Measurements from ENCODE around the gene TYRP1.

TYRP1 gene

DNA sequence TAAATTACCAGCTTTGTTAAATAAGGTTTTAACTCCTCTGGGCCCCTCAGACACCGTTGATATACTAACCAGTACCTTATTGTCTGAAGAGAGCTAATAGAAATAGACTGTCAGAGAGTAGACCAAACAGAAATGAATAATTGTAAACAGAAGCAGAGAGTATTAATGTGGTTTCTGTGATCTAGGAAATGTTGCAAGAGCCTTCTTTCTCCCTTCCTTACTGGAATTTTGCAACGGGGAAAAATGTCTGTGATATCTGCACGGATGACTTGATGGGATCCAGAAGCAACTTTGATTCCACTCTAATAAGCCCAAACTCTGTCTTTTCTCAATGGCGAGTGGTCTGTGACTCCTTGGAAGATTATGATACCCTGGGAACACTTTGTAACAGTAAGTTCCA is 5.1 kb downstream of the TYRP1 start:
- DNase-seq = no peak

DNA sequence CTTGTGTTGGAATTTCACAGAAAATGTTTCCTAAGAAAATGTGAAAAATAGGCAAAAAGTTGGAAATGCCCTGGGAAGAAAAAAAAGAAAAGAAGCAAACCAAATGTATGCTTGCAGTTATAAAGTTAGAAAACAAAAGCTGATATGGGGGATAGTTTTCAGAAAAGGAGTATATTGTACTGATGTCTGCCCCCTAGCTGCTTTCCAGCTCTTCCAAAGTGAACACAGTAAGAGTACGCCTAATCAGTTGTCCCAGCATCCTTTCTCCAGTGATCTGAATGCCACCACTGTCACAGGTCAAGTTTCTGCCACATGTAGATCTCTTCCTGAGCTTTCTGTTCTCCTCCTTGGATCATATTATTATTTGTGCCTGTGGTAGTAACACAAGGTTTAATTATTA is 5.8 kb downstream of the TYRP1 start:
- no peak for DNase-seq

DNA sequence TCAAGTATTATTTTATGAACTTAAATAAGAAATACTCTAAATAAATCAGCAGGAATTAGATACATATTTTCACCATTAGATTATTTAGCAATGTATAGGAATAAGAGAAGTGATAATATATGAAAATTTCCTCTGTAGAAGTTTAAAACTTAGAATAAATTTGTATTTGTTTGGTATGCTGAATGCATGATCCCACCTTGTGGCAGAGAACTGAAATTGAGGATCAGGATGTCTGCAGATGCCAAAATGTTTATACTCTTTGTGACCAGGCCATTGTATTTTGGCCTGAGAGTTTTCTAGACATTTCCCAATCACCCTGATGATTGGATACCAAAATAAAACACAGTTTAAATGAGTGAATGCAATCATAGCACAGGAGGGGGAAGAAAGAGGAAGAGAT is 6.3 kb downstream of the TYRP1 start:
- DNase-seq = no peak

DNA sequence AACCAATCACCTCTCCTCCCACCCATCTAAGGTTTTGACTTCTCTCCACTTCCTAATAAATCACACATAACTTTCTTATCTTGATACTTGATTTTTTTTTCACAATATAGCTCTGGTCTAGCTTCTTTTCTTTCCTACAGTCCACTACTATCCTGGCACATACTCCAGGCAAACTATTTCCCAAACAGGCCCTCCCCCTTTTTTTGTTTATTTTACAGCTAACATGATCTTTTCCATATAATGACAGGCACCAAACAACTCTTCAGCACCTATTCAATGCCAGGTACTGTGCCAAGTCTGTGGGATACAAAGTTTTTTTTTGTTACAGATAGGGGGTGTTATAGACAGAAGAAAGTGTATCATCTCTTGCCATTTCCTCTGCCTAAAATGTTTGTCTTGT is 7.9 kb downstream of the TYRP1 start:
- no peak for DNase-seq

DNA sequence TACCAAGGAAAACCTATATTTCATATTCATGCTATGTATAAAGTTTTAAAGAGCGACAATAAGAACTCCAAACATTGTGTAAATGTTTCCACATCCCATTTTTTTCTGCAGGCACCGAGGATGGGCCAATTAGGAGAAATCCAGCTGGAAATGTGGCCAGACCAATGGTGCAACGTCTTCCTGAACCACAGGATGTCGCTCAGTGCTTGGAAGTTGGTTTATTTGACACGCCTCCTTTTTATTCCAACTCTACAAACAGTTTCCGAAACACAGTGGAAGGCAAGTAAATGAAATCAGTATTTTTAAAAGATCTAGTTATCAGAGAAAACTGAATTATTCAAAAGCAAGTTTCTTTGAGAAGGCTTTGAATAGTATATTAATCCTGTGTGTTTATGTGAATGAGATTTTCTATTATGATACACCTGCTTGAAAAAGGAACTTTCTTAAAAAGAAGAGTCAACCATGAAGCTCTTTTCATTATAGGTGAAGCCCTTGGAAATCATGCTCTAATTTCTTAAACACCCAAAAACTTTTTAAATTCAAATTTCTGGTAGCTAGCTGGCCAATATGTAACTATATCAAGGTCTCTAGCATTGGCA is 9.1 kb downstream of the TYRP1 start:
- DNase-seq = peak; percentile 41

DNA sequence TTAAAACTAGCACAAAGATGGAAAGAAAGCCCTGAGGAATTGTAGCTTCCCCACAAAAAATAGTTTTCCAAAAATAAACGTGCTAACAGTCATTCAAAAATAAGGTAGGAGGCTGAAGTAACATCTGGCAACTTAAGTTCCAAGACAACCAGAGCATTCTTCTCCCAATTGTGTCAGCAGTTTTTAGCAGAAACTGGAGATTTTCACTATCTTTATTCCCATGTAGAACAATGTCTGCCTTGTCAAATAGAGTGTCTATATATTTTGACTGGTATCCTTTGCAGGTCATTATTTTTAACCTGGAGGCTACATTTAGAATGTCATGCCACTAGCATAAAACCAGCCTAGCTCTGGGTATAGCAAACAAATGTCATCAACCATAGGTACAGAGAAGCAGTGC is 10.8 kb downstream of the TYRP1 start:
- DNase-seq = no peak

DNA sequence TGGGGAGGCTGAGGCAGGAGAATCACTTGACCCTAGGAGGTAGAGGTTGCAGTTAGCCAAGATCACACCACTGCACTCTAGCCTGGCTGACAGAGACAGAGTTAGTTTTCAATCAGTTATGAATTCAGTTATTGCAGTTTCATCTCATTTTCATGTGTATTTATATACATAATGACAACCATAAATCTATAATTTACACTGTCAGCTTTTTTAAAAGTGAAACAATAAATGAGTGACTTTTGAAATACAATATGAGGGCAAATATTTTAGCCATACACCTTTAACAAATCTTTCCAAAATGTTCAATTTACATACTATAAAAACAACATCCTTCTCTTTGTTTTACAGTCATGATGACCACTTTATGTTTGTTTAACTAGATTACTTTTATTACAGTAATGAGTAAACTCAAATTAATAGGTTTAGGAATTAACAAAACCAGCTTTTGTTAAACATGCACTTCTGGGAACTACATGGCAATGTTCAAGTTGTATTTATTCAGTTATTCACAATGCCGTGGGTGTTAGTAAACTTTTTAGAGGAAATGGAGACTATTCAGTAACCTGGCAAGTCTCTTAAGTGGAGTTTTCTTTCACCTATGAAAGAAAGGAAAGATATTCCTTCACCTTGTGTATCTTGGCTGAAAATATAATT is 12.7 kb downstream of the TYRP1 start:
- DNase-seq = no peak

DNA sequence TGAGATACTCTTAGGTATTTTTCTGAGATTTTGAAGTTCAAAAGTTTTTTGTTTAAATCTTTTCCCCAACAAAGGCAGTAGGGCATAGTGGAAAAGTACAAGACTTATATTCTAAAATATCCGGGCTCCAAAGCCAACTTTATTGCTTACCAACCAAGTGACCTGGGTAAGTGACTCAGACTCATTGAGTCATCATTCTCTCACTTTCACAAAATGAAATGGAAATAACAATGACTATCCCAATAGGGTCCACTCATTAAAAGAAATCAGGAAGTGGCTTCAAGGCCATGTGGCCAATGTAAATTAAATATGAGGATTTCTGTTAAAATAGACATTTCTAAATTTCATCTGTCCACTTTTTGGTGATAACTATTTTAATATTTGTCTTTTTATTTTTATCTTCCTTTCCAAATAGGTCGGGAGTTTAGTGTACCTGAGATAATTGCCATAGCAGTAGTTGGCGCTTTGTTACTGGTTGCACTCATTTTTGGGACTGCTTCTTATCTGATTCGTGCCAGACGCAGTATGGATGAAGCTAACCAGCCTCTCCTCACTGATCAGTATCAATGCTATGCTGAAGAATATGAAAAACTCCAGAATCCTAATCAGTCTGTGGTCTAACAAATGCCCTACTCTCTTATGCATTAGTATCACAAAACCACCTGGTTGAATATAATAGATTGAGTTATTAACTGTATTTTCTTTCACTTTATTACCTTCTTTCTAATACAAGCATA is 15.5 kb downstream of the TYRP1 start:
- DNase-seq = no peak

DNA sequence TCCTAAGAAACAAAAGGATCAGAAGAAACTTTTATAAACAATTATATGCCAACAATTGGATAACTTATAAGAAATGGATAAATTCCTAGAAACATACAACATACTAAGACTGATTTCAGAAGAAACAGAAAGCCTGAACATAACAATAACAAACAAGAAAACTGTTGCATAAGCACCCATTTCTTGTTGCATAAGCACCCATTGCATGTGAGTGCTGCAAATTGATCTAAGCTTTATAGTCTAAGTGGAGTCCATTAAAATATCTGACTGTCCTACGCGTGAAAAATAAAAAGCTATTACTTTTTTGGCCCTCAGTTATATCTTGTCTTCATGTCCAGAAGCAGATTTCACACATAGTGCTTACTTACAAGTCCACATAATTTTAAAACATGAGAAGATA is 19.3 kb downstream of the TYRP1 start:
- no peak for DNase-seq

DNA sequence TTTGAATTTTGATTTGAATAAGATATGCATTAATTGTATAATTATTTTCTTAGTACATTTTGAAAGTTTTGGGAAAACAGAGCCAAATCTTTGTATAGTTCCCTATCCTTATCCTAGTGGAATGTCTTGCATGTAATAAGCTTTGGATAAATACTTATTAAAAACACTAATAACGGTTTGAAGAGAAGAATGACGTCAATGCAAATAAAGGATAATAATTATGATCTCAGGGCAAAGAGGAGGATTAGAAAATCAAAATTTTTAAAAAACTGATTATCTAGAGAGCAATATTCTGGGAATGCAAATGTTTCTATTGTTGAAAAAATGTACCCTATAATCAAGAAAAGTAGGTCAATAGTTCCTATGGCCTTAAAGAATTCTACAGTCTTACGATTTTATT is 22.1 kb downstream of the TYRP1 start:
- no peak for DNase-seq

DNA sequence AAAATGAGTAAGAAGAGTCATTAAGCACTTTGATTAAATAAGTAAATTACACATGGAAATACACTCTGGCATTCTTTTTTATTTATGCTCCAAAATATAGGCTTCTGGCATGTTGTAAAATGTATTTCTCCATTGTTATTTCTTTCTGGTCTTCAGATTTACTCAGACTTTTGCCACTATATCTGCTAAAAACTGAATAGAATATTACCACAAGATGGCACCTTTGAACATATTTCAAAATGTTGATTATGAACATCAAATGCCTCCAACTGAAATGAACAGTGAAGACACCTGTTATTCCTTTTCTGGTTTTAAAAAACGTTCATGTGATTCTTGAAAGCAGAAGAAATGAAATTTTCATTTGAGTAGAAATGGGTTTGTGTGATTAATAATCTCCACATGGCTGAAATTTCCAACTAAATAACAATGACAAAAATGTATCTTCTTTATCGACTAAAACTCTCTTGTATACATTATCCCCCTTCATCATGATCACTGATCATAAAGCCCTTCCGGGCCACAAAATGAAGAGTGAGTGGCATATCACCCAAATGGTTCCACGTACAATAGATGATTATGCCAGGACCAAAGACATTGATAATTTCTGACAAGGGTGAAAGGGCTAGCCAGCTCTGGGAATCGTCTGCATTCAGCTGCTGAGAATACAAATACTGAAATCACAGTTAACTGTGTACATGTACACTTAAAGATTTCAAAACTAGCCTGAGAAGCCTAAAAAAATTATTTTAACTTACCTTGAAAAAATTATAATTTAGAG is 23.8 kb downstream of the TYRP1 start:
- DNase-seq = peak; percentile 13

DNA sequence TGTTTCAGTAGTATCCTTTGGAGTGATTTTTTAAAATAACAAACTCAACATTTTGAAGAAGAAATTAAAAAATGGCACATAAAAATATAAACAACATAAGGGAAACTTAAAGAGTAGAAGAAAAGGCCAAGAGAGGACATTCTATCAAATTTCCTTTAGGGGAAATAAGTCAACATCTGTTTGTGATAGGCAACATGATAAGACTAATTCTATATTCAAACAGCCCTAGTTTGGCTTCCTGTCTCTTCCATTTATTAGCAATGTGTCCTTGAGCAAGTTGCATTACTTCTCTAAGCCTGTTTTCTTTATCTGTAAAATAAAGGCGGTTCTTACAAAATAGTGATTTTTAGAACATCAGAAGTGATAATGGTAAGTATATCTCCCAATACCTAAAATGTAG is 24.7 kb downstream of the TYRP1 start:
- no peak for DNase-seq

DNA sequence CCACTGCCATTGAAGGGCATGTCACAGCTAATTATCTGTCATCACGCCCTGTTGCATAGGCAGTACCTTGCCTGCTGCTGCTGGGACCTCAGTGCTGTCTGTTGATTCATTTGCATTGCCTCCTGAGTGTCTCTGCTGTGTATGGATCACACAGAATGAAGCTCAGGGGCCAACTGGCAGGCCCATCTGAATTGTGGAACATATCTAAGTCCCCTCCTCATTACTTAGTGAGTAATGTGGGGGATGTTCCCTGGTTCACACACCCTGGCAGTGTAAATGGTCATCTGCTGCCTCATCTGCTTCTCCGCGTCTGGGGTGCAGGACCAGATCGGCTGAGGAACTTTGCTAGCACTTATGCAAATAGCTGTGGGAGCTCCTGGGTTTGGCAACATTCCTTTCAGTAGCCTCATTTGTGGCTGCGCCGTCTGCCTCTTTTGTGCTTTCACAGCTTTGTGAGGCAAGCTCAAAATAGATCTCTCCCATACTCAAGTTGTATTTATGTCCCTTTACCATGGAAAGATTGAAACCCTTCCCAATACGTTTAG is 25.4 kb downstream of the TYRP1 start:
- no peak for DNase-seq

DNA sequence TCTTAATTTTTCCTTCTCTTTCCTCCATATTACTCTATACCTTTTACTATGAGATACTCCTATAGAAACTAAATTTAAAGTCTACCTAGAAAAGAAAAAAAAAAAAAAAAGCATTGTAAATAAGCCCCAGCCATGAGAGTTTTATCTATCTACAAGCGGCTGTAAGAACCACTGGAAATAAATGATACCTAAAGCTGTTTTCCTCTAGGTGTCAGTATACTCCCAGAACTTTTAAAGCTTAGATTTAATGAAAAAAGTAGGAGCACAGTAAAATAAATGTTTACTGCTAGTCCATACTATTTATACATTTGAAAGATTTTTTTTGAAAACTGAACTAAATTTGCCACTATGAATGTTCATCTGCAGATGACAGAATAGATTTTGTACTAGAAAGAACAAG is 26.2 kb downstream of the TYRP1 start:
- peak; percentile 31 for DNase-seq

DNA sequence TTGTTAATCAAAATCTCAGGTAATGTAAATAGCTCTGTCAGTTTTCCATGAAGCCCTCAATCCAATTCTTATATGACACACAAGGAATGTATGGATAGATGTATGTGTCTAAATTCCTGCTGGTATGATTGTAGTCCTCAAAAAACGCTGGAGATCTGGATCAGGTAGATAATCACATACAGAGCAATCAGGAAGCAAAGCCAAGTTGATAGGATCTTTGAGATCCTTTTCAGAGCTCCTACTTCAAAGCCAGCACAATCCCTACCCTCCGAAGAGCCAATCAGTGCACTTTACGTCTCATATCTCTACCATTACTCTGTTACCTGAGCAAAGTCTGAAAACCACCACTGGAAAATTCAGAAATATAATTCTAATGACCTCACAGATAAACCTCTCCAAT is 27.4 kb downstream of the TYRP1 start:
- DNase-seq = no peak

DNA sequence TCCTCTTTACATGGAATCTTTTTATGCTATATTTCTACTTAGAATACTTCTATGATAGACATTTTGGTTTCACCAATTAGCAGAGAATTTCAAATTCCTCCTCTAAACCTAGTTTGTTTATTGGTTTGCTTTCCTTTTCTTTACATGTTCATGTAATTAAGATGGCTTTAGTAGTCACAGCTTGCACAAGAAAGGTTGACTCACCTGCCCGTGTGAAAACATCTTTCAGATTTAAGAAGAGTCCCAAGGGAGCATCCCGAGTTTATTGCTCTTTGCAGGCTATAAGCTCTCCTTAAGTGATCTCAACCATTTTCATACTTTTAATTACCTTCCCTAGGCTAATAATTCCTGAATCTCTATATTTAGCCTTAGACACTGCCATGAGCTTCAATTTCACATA is 28.9 kb downstream of the TYRP1 start:
- DNase-seq = no peak

DNA sequence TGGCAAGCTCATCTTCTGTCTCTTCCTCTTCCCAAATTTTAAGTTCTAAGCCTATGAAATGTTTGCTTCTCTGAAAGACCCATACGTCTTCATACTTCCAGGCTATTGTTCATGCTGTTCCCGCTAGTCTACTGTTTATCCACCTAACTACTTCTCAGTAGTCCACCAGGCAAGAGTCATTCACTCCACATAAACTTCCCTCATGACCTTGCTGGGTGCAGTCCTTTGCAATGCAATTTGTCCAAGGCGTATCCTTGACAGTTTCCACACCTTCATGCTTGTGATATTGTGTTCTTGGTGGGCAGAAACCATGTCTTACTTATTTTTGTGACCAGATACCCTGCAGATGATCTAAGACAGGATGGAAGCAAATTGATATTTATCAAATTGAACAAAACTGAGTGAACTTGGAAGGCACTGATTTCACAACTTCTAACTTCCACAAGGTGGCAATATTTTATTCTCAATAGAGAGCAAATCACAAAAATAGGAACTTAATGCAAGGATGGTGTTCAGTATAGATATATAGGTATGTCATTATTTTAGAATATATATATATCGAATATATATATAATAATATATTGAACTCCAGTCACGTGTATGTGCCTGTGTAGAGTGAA is 30.3 kb downstream of the TYRP1 start:
- DNase-seq = no peak

DNA sequence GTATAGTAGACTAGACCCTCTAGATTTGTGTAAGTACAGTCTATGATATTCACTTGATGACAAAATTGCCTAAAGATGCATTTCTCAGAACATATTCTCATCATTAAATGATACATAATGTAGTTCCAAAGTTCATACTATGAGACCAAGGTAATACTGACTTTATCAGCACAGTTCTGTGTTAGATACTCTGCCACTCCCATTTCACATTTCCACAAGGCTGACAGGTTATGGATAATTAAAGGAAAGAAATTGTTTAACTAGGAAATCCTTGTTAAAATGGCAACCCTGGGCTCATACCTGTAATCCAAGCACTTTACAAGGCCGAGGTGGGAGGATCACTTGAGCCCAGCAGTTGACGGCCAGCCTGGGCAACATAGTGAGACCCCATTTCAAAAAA is 33.6 kb downstream of the TYRP1 start:
- no peak for DNase-seq

DNA sequence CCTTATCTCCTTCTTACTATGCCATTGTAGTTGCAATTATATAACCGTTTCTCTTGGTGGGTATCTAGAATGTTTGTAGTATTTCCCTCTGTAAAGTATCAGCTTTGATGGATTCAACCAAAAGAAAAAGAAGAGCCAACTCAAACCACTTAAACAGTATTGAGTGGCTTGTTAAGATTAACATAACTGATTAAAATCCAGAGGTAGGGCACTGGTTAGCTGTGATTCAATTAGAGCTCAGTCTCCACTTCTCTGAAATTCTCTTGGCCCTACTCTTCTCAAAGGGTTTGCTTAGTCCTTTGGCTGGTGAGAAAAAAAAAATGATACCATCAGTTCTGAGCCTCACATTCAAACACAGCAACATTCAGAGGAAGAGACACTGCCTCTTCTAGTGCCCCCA is 37.0 kb downstream of the TYRP1 start:
- DNase-seq = no peak

DNA sequence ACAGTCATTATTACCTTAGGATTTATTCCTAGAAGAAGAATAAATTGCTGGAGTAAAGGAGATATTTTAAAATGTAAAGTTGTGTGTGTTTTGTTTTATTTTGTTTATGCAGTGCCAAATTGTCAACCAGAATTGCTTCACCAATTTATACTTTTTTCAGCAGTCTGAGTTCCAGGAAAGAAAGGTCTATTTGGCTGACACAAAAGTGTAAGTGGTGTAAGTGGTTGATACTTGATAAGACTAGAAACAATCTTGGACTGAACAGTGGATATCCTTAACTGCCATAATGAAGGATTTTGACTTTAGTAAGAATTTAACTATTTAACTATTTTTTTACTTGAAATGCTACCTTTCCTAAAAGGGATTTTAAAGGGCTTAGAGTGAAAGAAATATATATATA is 37.7 kb downstream of the TYRP1 start:
- DNase-seq = no peak

DNA sequence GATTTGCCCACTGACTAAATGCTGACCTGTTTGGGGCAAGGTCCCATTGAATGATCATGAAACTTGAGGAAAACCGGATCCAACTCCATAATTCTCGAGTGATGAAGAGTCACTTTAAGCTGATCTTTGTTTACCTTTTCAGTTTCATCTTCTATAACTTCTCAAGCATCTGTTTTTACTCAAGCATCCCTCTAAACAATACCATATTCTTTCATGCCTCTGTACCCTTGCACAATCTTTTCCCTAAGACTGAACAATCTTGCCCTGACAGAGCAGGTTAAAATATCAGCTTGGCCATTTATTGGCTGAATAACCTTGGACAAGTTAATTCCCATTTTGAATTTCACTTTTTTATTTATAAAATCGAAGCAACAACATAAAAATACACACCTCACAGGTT is 39.8 kb downstream of the TYRP1 start:
- no peak for DNase-seq

DNA sequence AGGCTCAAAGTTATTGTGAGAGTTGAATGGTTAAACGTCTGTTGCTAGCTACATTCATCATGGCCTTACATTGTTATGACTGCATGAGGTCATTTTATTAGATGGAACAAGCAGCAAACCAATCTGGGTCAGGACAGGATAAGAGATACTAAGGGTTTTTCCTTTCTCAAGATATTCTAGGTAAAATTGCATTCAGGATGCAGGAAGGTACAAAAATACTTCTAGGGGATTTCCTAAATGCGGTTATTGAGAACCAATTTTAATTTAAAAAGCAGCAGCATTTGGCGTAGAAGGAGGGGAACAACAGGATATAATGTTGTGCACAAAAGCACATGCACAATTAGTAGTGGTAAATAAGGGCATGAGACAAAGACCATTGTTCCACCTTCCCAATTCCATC is 42.5 kb downstream of the TYRP1 start:
- DNase-seq = no peak

DNA sequence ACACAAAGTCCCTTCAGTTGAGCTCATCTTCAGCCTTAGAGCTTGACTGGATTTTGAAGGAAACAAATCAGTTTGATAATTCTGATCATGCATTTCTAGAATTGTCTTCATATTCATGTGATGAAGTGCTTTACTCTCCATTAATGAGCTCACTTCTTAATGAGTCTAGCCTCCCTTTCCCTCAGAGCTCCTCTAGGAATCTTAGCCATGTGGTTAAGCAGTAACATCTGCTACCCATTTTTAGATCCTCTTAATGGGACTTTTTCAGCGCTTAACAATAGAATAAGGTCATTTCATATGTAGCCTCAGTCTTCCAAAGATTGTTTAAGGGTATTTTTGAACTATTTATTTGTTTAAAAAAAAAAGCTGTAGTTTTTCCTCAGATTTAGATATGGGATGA is 44.7 kb downstream of the TYRP1 start:
- DNase-seq = no peak

Data from NCI-H2227 treated with DMSO at 0.1 percent for 48 hours (cell line).